PFSK-1 (cell line): ENCODE results near the gene APOC4.

Source experiments
- FOXP2 ChIP-seq: optimal IDR thresholded peaks from 2 replicates; pipeline ENCODE3; 2011; ENCODE audit warnings: borderline replicate concordance, control low read depth, inconsistent platforms; ENCODE audit not compliant: insufficient read depth; ENCODE audit errors: extremely low read length, extremely low read depth
- POLR2AphosphoS5 ChIP-seq: IDR thresholded peaks from 2 replicates; pipeline ENCODE4 v1.6.1; 2012; ENCODE audit warnings: low read depth, mild to moderate bottlenecking, control low read depth, low read length, moderate library complexity
- SIN3A ChIP-seq: IDR thresholded peaks from 2 replicates; pipeline ENCODE4 v1.6.1; 2012; ENCODE audit warnings: mild to moderate bottlenecking, low read length, moderate library complexity, borderline replicate concordance; ENCODE audit not compliant: insufficient read depth
- TAF1 ChIP-seq: IDR thresholded peaks from 2 replicates; pipeline ENCODE4 v1.6.1; 2012; ENCODE audit warnings: low read length, control low read depth, borderline replicate concordance; ENCODE audit not compliant: insufficient read depth
- TF ChIP-seq, protein P1 (sequence below), 2 experiments: IDR thresholded peaks; 2 replicates each; pipeline versions ENCODE4 v1.6.1 to v1.8.0; 2011 to 2012; ENCODE audit warnings: low read depth in 2 of 2, low read length in 2 of 2, control low read depth in 1 of 2, inconsistent platforms in 1 of 2, mild to moderate bottlenecking in 1 of 2, moderate library complexity in 1 of 2; ENCODE audit not compliant: insufficient read depth in 1 of 2

The APOC4 gene

DNA sequence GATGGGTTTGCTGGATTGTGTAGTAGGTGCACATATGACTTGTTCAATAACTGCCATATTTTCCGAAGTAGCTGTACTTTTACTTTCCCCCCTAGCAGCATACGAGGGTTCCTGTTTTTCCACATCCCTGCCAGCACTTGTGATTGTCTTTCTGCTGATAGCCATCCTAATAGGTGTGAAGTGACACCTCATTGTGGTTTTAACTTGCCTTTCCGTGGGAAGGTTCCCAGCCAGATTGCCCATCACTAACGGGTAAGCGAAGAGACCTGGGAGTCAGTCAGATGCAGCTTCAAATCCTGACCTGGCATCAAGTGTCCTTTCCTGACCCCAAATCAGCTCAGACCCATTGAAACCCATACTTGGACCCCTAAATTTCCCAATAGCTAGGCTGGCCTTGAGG, 17.7 kb downstream of the APOC4 start:
- TF ChIP-seq SIN3A = no peak
- TF ChIP-seq TAF1 = no peak
- no peak for TF ChIP-seq POLR2AphosphoS5
- TF ChIP-seq, protein P1, sequence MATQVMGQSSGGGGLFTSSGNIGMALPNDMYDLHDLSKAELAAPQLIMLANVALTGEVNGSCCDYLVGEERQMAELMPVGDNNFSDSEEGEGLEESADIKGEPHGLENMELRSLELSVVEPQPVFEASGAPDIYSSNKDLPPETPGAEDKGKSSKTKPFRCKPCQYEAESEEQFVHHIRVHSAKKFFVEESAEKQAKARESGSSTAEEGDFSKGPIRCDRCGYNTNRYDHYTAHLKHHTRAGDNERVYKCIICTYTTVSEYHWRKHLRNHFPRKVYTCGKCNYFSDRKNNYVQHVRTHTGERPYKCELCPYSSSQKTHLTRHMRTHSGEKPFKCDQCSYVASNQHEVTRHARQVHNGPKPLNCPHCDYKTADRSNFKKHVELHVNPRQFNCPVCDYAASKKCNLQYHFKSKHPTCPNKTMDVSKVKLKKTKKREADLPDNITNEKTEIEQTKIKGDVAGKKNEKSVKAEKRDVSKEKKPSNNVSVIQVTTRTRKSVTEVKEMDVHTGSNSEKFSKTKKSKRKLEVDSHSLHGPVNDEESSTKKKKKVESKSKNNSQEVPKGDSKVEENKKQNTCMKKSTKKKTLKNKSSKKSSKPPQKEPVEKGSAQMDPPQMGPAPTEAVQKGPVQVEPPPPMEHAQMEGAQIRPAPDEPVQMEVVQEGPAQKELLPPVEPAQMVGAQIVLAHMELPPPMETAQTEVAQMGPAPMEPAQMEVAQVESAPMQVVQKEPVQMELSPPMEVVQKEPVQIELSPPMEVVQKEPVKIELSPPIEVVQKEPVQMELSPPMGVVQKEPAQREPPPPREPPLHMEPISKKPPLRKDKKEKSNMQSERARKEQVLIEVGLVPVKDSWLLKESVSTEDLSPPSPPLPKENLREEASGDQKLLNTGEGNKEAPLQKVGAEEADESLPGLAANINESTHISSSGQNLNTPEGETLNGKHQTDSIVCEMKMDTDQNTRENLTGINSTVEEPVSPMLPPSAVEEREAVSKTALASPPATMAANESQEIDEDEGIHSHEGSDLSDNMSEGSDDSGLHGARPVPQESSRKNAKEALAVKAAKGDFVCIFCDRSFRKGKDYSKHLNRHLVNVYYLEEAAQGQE (IDR thresholded peaks at IDR 0.05; ENCODE audit: insufficient read depth in 1 of 2, low read depth in 2 of 2, low read length in 2 of 2) = no peak
- TF ChIP-seq FOXP2 = no peak

DNA sequence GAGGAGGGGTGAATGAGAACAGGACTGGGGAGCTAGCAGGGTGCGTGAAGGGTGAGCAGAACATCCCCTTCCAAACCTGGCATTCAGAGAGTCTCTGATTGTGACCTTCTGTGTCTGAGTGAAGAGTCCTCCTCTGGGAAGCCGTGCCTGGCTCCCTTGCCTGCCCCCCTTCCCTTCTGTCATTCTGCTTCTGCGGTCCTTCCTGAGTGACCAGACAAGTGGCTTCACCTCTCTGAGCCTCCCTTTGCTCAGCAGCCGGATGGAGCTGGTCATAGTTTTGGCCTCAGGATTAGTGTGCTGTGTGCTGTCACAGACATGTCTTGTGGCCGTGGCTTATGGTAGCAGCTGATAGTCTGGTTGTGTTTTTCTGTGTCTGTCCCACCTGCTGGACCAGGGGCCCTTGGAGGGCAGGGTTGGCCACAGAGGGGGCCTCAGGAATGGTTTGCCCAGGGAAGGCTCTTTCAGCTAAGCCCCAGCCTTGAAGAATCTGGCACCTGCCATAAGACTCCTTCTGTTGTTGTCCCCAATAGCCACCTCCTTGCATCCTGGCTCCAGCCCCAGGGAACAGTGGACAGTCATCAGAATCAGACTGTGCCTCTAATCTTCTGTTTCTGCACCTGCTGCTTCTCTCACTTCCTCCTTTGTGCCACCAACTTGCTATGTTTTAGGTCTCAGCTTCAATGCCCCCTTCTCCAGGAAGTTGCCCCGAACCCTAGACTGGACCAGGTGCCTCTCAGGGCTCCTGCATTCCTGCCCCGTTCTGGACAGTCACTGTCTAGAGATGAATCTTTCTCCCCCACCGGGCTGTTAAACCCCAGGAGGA, 19.1 kb downstream of the APOC4 start:
- TF ChIP-seq FOXP2 = no peak
- no peak for TF ChIP-seq SIN3A
- no peak for TF ChIP-seq POLR2AphosphoS5
- TF ChIP-seq, protein P1 (IDR thresholded peaks at IDR 0.05; ENCODE audit: insufficient read depth in 1 of 2, low read depth in 2 of 2, low read length in 2 of 2) = no peak
- TF ChIP-seq TAF1 = no peak

DNA sequence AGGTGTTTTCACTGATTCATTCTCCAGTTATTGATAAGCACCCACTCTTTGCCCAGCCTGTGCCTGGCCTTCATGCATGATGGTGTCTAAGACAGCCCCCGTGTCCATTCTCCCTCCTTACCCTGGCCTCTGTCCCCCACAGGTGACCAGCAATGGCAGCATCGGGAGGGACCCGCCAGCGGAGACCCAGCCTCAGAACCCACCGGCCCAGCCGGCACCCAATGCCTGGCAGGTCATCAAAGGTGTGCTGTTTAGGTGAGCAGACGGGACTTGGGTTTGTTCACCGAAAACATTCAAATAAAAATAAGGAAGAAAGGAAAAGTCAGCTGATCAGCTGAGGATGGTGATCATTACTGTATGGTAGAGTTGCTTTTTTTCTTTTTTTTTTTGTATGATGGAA, 19.8 kb downstream of the APOC4 start:
- TF ChIP-seq, protein P1 (IDR thresholded peaks at IDR 0.05; ENCODE audit: insufficient read depth in 1 of 2, low read depth in 2 of 2, low read length in 2 of 2) = no peak
- no peak for TF ChIP-seq FOXP2
- no peak for TF ChIP-seq POLR2AphosphoS5
- no peak for TF ChIP-seq TAF1
- no peak for TF ChIP-seq SIN3A

DNA sequence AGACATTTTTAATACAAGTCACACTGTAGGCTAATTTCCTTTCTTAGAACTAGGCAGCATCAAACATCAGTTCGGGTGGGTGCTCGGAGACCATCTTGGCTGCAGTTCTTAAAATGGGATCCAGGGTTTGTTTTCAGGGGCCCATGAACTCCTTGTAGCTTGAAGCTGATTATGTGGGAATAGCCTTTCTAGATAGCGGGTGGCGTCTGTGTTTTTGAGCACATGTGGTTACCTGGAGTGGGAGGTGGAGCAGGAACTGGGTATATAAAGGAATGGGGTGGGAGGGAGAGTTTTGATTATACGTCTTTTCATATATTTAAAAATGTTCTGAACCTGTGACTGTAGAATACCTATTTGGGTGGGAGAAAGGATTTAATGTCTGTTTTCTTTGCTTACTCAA, 26.1 kb downstream of the APOC4 start:
- TF ChIP-seq POLR2AphosphoS5 = no peak
- TF ChIP-seq TAF1 = no peak
- no peak for TF ChIP-seq SIN3A
- TF ChIP-seq, protein P1 (IDR thresholded peaks at IDR 0.05; ENCODE audit: insufficient read depth in 1 of 2, low read depth in 2 of 2, low read length in 2 of 2) = no peak
- TF ChIP-seq FOXP2 = no peak
